ENCODE results near the gene ADGRA1.
"Not testable (repeated sequence)": the region's sequence is repeated elsewhere in the genome, so short reads cannot be mapped to it uniquely, and the experiment has no call there.

ADGRA1 gene

DNA sequence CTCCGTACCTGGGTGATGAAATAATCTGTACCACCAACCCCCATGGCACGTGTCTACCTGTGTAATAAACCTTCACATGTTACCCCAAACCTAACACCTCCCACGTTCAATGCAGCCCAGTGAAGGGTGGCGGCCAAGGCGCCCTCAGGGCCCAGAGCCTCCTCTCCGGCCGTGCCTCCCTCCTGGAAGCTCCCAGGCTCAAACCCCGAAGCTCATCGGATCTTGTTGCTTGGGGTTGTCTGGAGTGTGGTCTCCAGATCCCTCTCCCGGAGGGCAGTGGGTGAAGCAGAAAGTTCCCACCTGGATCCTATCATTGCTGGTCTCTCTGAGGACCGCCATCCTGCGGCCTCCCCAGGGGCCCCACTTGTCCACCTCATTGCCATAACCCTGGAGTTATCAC, 62.9 kb downstream of the ADGRA1 start:
- DNase-seq: no peak

DNA sequence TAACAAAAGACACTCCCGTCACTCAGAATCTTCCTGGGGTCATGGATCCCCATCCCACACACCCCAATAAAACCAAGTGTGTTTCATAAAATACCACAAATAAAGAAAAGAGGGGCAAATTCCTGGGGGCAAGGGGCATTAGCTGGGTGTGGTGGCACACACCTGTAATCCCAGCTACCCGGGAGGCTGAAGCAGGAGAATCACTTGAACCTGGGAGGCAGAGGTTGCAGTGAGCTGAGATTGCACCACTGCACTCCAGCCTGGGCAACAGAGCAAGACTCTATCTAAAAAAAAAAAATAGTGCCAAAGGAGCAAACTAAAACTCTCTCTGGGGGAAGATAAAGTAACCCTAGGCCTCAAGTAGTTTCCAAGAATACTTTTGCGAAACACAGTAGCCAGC, 63.3 kb downstream of the ADGRA1 start:
- DNase-seq: not testable (repeated sequence)

DNA sequence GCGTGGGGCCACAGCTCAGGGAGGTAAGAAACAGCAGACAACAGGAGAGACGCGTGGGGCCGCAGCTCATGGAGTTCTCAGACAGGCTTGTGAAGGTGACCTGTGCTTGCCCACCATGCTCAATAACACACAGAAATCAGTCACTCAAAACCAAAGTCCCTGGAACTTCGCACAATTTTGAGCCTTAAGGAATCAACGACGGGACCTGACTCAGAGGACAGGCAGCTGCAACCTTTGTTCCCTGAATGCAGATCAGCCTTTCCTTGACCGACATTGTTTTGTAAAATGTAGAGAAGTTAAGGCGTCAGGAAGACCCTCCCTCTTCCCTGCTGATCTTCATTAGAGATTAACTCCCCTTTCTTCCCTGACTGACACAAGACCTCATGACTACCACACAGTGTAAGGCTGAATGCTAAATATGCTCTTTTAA, 63.8 kb downstream of the ADGRA1 start:
- no peak for DNase-seq

DNA sequence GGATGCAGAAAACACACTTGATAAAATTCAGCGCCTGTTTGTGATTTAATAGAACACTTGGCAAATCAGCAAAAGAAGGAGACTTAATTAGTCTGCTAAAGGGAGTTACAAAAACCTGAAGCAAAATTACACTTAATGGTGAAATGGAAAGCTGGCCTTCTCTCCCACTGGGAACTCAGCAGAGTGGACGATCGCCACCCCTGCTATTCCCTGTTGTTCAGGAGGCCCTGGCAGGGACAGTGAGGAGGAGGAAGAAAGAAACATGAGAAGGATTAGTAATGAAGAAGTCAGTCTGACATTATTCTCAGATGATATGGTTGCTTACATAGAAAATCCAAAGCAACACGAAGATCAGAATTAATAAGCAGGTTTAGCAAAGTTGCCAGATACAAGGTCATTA, 66.7 kb downstream of the ADGRA1 start:
- DNase-seq: no peak

DNA sequence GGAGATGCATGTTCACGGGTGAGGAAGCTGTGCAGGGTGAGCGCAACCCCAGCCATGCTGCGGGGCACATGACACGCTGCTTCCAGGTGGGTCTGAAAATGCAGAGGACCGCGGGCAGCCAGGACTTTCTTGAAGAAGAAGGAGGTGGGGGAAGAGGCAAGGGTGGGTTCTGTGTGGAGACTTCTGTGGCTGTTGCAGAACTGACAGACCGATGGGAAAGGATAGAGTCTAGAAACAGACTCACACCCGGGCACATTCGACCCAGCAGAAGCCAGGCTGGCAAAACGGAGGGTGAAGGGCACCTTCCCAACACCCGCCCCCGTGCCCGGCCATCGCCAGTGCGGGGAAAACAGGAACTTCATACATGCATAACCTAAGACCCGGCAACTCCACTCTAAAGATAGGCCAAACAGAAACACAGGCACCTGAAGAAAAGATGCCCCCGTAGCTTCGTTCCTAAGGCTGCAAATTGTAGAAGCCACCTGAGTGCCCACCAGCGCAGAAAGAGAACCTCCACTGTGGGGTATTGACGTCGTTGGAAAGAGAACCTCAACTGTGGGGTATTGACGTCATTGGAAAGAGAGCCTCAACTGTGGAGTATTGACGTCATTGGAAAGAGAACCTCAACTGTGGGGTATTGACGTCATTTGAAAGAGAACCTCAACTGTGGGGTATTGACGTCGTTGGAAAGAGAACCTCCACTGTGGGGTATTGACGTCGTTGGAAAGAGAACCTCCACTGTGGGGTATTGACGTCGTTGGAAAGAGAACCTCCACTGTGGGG, 67.5 kb downstream of the ADGRA1 start:
- DNase-seq: no peak

DNA sequence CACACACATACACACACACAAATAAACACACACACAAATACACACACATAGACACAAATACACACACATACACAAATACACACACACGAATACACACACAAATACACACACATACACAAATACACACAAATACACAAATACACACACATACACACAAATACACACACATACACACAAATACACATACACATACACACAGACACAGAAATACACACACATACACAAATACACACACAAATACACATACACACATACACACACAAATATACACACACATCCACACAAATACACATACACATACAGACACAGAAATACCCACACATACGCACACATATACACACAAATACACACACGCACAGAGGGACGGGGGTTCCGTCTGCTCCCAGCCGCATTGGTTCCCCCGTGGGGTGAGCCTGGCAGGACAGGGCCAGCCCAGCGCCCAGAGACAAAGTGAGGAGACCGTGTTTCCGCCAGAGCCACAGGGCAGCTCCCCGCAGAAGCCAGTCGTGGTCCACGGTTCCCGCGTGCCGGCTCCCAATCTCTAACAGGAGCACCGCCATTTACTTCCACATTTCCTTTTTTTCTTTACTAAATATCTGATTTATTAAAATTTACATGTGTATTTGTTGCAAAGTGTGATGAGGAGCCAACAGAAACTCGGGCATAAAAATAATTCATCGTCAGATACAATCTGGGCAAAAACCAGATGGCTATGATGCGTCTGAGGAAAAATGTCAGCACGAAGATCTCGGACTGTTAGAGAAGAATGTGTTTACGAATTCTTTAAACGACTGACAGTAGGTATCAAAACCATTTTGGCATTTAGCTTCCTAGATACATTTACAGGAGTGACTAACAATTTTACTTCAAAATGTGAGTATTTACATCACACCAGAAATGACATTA, 69.2 kb downstream of the ADGRA1 start:
- DNase-seq: no peak

DNA sequence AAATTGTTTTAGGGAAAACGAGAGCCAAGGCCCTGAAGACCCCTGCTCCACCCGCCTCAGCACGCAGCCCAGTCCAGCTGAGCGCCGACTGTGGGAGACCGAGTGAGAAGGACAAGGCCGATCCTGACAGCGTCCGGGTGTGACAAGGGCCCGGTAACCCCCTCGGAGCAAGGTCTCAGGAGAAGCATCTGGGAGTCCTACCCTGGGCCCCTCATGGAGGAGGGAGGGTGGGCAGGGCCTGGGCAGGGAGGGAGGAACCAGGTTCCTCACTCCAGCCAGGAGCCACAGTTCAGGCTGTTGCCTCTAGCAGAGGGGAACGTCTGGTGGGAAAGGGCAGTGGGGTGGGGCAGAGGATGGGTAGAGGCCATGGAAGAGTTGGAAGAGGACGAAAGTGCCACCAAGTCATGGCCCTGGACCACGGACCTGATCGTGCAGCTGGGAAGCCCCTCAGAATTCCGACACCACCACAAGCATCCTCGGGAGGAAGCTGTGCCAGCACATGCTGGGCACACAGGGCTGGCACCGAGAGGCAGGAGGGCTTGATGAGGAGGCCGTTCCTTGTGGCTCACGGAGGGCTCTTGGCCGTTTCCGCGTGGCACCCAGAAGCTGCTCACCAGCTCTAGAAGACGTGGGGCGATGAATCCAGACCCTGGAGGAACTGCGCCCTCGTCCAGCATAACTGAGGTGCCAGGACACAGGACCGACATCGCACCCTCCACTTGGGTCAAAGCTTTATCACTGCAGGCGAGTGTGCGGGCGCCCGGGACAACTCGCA, 70.1 kb downstream of the ADGRA1 start:
- no peak for DNase-seq

DNA sequence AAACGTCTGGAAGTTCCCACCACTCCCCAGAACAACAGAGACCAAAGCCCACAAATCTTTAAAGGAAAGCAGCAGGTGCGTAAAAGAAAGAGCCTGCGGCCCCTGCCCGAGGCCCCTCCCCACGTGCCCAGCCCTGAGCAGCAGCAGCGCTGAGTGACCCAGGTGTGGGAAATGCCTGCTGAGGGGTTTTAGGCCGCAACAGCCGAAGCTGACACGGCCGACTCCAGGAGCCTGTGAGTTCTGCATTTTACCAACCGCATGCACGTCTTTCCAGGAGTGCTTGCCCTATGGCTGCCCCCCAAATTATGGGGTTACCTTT, 70.7 kb downstream of the ADGRA1 start:
- no peak for DNase-seq

DNA sequence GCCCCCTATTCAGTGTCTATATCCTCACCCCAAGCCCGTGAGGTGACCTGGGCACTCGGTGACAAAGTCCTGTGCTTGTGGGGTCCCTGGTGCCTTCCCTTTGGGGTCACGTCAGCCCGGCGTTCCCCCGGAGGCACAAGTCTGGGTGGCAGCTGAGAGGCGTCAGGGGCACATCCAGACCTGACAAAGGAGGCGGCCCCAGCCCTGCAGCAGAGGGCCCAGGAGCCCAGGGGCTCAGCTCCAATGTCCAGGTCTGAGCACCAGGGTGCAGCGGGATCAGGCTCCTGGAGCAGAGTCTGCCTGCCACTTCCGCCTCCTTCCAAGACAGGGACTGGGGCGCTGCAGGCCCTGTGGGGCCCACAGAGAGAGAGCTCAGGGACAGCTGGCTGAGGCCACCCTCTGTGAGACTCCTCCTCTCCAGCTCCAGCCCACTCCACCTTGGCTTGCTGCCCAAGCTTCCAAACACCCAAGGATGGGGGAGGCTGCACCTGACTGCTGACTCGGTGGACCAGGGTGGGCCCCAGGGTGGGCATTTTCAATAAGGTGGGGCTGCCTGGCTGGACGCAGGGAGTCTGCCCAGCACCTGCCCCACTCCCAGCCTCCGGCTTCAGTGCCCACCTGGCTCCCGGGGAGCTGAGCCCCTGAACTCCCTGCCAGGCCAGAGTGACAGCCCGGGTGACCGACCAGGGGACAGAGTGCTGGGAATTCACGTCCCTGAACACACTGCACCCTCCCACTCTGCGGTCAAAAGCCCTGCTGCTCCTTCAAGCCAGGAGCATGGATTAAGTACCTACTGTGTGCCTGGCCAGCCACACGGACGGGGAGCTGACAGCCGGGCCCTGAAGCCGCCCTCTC, 71.3 kb downstream of the ADGRA1 start:
- DNase-seq: peak; percentile 17

DNA sequence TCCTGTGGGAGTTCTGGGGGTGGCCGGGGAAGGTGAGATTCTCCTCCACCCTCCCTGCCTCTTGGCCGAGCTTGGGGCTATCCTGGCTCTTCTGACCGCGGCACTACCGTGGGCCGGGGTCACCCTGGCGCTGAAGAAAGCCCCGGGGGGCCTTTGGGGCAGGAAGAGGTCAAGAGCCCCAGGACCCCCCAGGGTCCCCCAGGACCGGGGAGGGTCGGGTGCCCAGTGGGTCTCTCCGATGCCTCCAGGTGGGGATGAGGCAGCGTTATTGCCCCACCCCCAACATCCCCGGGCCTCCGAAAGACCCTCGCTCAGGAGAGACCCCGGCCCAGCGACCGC, 71.9 kb downstream of the ADGRA1 start:
- DNase-seq: no peak

DNA sequence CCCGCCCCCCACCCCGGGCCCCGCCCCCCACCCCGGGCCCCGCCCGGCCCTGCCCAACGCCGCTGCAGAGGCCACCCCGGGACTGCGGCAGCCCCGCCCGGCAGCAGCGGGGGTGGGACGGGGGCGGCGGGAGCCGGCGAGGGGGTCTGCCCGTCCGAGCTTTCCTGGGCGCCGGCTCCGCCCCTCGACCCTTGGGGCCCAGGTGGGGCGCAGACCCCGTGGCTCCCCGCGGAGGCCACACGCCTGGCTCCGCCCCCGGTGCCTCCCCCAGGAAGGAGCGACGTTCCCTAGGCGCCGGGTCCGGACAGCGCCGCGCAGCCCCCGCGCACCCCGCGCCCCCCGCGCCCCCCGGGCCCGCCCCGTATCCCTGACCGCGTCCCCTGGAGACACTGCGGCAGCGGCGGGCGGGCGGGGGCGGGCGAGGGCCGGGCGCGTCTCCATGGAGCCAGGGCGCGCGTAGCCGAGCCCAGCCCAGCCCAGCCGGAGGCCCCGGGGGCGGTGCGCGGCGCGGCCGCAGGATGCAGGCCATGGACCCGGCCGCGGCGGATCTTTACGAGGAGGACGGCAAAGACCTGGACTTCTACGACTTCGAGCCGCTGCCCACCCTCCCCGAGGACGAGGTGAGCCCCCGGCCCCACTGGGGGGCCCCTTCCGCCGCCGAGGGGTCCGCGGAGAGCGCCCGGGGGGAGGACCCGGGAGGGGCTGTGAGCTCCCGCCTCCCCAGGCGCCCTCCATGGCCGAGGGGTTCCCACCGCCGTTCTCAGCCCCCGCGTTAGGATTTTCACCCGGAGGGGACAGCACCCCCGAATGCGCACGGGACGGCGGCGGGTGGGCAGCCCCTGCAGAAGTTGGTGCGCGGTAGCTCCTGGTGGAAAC, 72.5 kb downstream of the ADGRA1 start, which contains the start of gene KNDC1:
KNDC1 (plus strand) TSS at position 270 of the 876 bp plus-strand sequence; CDS start at position 519, 249 bp downstream.
- peak; percentile 18 for DNase-seq

DNA sequence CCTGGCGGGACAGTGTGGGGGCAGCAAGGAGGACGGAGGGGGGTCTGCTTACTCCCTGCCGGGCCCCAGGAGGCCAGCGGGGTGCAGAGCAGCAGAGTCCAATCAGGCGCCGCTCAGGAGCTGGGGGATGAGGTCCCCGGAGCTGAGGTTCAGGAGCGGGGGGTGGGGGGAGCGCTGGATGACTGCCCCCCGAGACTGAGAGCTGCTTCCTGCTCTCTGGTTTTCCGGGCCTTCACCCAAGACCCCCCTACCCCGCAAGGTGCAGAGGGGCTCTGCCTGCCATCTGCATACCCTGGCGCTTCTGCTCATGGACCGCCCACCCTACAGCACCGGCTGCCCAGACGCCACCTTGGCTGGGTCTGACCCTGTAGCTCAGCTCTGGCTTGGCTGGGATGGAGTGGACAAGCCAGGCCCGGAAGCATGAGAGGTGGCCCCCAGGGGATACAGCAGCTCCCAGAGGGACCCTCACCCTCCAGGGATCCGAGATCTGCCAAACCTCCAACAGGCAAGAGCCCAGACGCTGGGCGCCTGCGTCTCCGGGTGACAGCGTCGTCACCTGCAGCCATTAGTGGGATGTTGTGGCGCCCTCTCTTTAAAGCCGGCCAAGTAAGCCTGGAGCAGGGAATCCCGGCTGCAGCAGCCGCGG, 73.2 kb downstream of the ADGRA1 start:
- peak; percentile 2 for DNase-seq

DNA sequence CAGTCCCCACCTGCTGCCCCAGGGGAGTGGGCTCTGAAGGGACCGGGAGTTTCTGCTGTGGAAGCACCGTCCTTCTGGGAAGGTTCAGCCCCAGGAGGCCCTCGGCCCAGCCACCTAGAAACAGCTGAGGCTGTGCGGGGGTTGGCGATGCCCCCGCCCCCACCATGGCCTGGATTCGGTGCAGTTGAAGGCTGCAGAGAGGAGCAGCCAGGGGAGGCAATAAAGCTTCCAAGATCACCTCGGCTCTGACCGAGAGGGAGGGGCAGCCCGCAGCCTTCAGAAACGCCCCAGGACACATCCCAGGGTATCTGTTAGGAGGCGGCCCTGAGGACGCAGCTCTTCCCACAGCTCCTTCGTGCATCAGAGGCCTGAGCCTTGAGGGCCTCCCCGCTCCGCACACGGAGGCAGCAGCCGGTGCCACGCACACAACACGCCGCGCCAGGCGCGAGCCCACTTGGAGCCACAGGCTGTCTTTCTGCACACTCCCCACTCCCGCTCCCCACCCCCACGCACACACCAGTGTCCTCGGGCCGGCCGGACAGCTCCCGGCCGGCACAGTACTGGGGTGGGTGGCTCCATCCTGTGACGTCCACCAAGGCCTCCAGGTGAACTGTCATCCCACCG, 73.9 kb downstream of the ADGRA1 start:
- DNase-seq: no peak

DNA sequence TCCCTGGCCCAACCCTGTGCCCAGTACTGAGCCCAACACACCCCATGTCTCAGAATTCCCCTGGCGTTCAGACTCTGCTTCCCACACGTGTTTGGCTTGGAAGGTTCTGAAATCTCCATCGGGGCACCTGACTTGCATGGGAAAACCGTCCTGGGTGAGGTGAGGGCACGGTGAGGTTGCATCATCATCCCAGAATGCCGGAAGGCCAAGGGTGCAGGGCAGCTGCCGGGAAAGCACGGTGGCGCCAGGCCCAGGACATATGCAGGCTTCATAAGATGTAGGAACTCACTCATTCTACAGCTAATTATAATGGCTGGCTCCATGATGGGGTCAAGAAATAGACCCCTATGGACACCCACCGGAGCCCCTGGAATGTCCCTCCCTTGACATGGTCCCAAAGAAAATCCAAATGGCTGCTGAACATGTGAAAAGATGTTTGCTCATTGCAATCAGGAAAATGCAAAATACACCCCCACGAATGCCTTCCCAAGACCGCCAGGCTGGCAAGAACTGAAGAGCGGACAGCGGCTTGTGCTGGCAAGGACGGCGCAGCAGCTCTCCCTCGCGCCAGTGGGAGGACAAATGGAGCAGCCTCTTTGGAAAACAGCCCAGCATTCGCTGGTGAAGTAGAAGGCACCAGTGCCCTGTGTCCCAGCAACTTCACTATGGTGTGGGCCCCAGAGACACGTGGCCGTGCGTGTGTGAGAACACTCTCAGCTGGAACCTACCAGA, 74.6 kb downstream of the ADGRA1 start:
- DNase-seq: no peak

DNA sequence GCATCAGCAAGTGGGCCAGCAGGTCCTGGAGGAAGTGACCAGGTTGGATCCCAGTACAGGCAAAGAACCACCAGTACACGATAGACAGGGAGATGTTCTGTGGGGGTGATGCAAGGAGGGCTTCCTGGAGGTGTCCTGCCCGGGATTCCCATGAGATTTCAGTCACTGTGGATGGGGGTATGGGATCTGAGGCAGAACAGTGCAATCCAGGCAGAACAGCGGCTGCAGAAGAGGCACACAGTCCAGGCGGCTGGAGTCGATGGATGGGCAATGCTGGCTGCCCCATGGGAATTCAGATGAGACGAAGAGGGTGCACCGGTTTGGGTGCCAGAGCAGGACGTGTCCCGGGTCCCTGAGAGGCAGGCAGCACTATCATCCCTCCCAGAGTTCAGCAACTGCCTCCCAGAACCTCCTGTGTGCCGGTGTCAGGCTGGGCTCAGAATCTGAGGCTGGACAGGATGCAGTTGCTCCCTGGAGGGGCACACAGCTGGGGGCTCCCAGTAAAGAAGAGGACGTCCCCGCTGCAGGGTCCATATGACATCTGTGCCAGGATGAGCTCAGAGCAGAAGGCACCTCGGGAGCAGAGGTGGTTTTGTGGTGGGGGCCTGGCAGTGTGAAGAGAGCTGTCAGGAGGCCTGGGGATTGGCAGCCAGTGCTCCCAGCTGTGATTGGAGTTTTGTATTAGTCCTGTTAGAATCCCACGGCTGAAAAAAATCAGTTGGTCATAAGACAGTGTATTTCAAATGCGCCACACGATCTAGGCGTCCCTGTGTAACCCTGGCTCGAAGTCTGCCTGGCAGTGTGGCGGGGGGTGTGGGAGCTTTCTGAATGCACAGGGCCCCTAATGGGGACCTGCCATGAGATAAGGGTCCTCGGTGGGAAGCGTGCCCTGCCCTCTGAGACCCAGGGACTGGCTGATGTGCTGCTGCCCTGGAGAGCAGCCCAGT, 75.5 kb downstream of the ADGRA1 start:
- DNase-seq: no peak

DNA sequence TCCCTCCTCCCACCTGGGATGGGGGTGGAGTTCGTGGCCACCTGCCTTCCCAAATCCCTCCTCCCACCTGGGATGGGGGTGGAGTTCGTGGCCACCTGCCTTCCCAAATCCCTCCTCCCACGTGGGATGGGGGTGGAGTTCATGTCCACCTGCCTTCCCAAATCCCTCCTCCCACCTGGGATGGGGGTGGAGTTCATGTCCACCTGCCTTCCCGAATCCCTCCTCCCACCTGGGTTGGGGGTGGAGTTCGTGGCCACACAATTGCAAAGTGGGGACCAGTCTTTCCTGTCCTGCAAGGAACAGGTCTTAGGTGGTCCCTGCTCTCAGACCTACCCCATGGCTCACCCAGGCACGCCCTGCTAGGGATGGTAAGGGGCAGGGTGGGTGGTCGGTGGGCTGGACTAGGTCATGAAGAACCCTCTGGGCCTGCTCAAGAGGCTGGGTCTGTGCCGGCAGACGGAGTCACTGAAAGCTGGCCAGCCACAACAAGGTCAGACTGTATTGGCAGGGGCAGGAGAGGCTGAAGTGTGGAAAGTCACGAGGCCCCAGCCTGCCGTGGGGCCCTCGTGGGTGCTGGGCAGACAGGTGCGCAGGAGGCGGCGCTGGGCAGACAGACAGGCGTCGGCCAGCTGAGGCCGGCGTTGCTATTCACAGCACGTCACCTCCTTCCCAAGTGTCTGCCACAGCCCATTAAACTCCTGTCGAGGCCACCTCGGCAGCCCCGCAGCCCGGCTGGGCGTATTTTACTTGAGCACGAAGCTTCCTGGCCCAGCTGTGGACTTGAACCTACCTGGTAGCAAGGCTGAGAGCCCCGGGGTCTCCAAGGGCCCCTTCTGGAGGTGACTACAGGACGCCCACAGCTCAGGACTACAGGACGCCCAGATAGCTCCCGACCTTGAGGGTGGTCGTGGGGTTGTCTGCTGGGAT, 76.4 kb downstream of the ADGRA1 start:
- no peak for DNase-seq

DNA sequence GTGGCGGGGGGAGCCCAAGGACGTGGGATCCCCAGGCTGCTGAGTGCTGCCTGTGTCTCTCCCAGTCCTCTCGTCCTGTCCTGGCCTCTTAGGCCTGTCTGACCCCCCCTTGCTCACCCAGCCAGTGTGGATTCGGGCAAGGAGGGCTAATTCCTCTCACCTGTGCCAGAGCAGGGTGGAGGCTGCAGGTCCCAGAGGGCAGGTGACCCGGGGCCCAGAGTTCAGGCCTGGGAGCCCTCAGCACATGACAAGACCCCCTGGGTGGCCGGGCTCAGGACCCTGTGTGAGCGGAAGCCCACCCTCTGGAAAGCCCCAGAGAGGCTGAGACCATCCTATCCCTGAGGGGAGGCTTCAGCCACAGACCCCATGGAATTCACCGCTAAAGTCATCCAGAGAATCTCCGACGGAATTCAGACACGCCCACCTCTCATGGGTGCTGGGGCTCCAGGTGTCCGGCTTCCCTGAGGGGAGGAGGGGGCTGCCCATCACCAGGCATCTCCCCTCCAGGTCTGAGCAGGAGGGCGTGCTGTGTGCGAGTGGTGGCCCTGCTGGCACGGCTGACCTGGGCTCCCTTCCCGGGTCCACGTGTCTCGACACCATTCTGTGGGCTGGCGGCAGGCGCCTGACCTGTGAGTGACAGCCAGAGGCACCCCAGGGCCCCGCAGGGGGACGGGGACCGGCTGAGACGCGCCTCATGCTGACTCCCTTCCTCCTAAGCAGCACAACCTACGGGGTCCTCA, 77.3 kb downstream of the ADGRA1 start:
- no peak for DNase-seq

All from NCI-H1105 treated with DMSO at 0.1 percent for 48 hours (cell line).